Embryonic facial prominence (tissue), 1 donor: ENCODE data around the gene PTPRA.

Source experiments
- DNase-seq: peaks from one replicate; pipeline ENCODE4 v3.0.0-alpha.2; 2016; ENCODE audit errors: extremely low spot score

PTPRA gene

GRCh38 chr20:2930538-2930937, 57.3 kb downstream of the PTPRA start:
- DNase-seq: no peak

GRCh38 chr20:2932498-2932897, 59.2 kb downstream of the PTPRA start:
- DNase-seq: no peak

GRCh38 chr20:2937902-2938301, 64.6 kb downstream of the PTPRA start:
- DNase-seq: no peak

DNA sequence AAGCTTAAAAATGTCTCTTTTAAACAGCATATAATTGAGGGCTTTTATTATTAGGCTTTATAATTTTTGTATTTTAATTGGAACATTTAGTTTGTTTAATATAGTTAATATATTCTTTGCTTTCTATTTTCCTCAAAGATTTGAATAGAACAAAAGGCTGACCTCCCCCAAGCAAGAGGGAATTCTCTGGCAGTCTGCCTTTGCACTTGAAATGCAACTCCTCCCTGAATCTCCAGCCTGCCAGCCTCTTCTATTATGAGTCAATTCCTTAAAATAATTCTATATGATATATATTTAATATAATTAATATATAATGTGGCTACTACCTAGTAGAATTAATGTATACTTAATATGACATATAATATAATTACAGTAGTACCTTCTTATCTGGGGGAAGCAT, 69.2 kb downstream of the PTPRA start:
- no peak for DNase-seq

GRCh38 chr20:2946988-2947961, 74.0 kb downstream of the PTPRA start:
- no peak for DNase-seq

DNA sequence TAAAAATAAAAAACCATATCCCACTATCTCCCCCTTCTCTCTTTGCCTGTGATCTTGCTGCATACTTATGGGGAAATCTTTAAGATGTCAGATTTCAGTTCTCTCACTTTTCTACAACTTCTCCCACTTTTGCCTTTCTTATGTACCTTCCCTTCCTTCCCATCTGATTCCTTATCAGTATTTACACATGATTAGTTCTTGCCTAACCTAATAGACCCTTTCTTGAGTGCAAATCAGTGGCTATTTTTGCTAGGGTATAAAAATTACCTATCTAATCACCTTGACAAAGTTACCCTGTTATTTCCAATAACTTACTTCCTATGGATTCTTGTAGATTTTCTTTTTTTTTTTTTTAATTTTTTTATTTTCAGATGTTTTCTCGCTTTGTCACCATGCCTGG, 75.7 kb downstream of the PTPRA start:
- DNase-seq: no peak

- no peak for DNase-seq
Observed at GRCh38 chr20:2952766-2953165, 79.5 kb downstream of the PTPRA start.

DNA sequence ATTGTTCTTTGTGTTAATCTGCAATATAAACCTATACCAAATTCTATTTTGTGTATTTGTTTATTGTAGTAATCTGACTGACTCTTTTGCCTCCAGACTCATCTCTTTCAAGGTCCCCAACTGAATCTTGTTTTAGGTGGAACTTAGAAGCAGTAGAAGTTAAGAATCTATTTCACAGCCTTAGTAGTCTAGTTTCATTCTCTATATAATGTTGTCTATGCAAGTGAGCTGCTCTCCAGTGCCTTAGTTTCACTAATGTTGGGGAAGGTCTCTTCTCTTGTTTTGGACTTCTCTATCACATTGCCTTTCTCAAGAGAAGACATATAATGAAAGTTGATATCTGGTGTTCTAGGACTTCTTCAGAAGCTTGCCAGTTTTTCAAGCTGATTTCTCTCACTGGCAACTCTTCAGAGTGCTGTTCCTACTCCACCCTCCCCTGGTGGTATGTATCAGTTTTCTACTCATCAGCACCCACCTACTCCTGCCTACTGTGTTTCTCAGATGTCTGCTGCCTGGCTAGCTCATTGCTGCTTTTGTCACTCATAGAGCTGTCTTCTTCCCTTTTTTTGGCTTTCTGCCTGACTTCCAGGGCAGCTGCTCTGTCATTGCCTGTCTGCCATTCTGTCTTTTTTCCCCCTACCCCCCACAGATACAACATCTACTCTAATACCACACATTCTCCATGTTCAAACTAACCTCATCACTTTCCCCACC, 82.1 kb downstream of the PTPRA start:
- DNase-seq: no peak

- DNase-seq: no peak
Observed at GRCh38 chr20:2956480-2956879, 83.2 kb downstream of the PTPRA start.

DNA sequence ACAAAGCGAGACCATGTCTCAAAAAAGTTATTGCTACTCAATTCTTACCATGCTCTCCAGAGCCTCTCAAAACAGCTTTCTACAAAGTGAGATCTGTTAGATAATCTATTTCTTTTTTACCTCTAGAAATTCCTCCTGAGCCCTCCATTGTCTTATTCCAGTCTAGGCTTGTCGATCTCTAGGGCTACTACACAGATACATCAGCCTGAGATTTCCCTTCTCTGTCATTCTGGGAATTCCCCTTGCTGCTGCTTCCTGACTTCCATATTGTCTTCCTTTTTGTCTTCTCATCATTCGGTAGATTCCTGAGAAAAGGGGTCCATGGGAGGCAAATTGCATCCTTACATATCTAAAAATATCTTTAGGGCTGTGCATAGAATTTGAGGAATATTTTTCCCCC, 94.6 kb downstream of the PTPRA start:
- DNase-seq: no peak

- DNase-seq: no peak
Observed at GRCh38 chr20:2972126-2972525, 98.8 kb downstream of the PTPRA start.

- DNase-seq: no peak
Observed at GRCh38 chr20:2973574-2973973, 100.3 kb downstream of the PTPRA start.

GRCh38 chr20:2978519-2978918, 105.2 kb downstream of the PTPRA start:
- DNase-seq: no peak

DNA sequence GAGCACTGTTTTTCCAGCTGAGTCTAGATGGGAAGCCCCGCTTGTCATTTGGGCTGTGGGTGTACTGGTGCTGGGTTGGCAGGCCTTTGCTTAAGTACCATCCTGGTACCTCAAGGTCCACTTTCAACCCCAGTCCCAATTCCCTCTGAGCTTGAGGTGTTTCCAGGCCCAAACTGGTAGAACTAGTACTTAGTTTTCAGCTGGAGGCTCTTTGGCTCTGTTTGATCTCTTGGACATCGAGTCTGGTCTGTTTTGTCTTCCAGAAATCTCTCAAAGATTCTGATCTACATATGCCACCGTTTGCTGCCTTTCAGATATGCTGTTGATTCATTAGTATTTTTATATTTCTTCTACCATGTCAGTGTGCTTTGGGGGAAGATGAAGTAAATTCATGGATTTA, 108.4 kb downstream of the PTPRA start:
- no peak for DNase-seq

- no peak for DNase-seq
Observed at GRCh38 chr20:2983508-2983907, 110.2 kb downstream of the PTPRA start.

- no peak for DNase-seq
Observed at GRCh38 chr20:2984028-2984501, 110.8 kb downstream of the PTPRA start.

- DNase-seq: no peak
Observed at GRCh38 chr20:2984956-2985661, 111.8 kb downstream of the PTPRA start.

DNA sequence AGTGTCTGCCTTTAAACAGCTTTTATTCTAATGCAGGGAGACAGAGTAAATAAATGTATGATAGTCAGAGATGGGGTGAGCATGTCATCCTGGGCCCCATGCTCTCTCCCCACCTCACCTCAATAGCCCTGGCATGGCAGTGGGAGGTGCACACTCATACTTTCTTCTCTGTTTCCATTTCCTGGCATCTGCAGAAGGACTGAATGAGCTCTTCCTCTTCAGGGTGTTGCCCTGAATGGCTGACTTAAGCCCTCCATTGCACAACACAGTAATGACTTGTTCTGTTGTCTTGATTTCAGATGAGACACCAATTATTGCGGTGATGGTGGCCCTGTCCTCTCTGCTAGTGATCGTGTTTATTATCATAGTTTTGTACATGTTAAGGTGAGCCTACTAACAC, 113.2 kb downstream of the PTPRA start:
- no peak for DNase-seq

DNA sequence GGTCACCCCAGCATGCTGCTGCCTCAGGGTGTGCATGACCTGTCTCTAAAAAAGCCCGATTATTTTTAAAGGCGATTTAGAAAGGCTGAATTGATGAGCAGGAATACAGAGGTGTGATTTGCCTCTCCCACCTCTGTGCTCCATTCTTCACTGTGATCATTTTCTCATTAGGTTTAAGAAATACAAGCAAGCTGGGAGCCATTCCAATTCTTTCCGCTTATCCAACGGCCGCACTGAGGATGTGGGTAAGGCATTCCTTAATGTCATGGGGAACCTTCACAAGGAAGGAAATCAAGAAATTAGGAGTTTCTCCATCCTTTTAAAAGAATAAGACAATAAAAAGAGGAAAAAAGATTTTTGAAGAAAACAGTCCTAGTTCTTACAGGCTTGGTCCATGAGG, 114.6 kb downstream of the PTPRA start:
- DNase-seq: no peak

GRCh38 chr20:2991532-2991931, 118.3 kb downstream of the PTPRA start:
- DNase-seq: no peak

DNA sequence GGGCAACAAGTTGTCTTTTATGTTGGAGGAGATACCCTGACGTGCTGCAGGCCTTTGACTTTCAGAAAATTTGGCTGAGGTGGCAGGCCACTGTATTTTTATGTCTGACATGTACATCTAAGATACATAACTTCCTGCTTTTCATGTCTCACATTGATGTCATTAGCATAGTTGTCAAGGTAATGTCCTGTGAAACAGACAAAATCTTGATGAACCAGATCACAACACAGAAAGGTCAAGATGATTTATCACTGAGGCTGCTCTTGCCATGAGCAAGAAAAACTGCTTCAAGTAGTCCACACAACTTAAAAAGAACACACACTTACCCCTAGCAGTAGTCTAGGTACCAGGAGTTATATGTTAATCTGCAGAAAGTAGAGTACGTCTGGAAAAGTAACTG, 120.0 kb downstream of the PTPRA start:
- no peak for DNase-seq

- DNase-seq: no peak
Observed at GRCh38 chr20:2995796-2996195, 122.5 kb downstream of the PTPRA start.
